ENCODE data around the gene TBC1D8.
A peak's percentile ranks its signal among the peaks of the same experiment; 100 is the strongest.

The TBC1D8 gene

DNA sequence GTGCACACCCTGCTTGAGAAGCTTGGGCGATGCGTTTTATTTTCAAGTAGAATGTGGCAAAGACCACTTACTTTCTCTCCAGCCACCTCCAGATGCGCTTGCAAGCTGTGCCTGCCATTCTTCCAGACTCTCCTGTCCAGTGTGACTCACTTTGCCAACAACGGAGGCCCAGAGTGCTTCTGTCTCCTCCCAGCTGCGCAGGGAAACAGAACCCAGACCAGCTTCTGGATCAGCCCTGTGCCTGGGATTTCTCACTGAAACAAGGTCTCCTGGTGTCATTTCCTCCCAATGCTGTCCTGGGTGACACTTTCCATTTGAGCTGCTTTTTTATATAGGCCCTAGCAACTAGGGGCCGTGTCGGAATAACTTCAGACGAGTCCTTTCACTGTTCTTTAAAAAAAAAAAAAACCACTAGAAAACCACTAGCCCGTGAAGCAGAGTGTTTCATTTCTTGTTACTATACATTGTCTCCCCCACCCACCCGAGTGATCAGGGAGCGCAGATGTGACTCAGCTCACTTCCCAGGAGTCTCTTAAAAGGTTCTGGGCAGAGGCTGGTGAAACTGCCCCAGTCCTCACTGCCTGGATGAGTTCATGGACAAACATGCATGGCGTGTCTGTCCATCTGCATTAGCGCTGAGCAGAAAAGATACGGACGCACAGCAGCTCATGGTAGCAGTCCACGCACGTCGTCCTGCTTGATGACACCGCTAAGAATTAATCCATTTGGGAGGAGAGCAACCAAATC lies 174.4 kb downstream of the TBC1D8 start:
- TF ChIP-seq ZNF565 (CRISPR knock-in tag; conservative IDR thresholded peaks at IDR 0.05; ENCODE audit: low read depth) (no peak), BACH2 (CRISPR knock-in tag; IDR thresholded peaks at IDR 0.05; ENCODE audit: borderline replicate concordance) (no peak), ZNF70 (CRISPR knock-in tag; IDR thresholded peaks at IDR 0.05) (no peak), TCF4 (CRISPR knock-in tag; IDR thresholded peaks at IDR 0.05; ENCODE audit: borderline replicate concordance) (no peak), OSR1 (CRISPR knock-in tag; IDR thresholded peaks at IDR 0.05) (no peak), ZFP30 (CRISPR knock-in tag; IDR thresholded peaks at IDR 0.05) (no peak), PATZ1 (CRISPR knock-in tag; IDR thresholded peaks at IDR 0.05; ENCODE audit: borderline replicate concordance) (no peak), ARNTL (CRISPR knock-in tag; IDR thresholded peaks at IDR 0.05; ENCODE audit: borderline replicate concordance, low read depth) (no peak), ZNF8 (CRISPR knock-in tag; IDR thresholded peaks at IDR 0.05) (no peak), ZC3H10 (CRISPR knock-in tag; IDR thresholded peaks at IDR 0.05) (no peak), TOX (CRISPR knock-in tag; IDR thresholded peaks at IDR 0.05; ENCODE audit: borderline replicate concordance) (no peak), GLIS3 (CRISPR knock-in tag; IDR thresholded peaks at IDR 0.05) (no peak), PPARA (CRISPR knock-in tag; IDR thresholded peaks at IDR 0.05; ENCODE audit: borderline replicate concordance) (no peak), SNAI2 (CRISPR knock-in tag; IDR thresholded peaks at IDR 0.05) (no peak), RARB (CRISPR knock-in tag; IDR thresholded peaks at IDR 0.05) (no peak), CSDC2 (CRISPR knock-in tag; IDR thresholded peaks at IDR 0.05) (no peak), CREB5 (CRISPR knock-in tag; IDR thresholded peaks at IDR 0.05; ENCODE audit: low read depth) (no peak)
- TF ChIP-seq, protein P1, sequence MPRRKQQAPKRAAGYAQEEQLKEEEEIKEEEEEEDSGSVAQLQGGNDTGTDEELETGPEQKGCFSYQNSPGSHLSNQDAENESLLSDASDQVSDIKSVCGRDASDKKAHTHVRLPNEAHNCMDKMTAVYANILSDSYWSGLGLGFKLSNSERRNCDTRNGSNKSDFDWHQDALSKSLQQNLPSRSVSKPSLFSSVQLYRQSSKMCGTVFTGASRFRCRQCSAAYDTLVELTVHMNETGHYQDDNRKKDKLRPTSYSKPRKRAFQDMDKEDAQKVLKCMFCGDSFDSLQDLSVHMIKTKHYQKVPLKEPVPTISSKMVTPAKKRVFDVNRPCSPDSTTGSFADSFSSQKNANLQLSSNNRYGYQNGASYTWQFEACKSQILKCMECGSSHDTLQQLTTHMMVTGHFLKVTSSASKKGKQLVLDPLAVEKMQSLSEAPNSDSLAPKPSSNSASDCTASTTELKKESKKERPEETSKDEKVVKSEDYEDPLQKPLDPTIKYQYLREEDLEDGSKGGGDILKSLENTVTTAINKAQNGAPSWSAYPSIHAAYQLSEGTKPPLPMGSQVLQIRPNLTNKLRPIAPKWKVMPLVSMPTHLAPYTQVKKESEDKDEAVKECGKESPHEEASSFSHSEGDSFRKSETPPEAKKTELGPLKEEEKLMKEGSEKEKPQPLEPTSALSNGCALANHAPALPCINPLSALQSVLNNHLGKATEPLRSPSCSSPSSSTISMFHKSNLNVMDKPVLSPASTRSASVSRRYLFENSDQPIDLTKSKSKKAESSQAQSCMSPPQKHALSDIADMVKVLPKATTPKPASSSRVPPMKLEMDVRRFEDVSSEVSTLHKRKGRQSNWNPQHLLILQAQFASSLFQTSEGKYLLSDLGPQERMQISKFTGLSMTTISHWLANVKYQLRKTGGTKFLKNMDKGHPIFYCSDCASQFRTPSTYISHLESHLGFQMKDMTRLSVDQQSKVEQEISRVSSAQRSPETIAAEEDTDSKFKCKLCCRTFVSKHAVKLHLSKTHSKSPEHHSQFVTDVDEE (CRISPR knock-in tag; IDR thresholded peaks at IDR 0.05): no peak
- TF ChIP-seq, protein P2, sequence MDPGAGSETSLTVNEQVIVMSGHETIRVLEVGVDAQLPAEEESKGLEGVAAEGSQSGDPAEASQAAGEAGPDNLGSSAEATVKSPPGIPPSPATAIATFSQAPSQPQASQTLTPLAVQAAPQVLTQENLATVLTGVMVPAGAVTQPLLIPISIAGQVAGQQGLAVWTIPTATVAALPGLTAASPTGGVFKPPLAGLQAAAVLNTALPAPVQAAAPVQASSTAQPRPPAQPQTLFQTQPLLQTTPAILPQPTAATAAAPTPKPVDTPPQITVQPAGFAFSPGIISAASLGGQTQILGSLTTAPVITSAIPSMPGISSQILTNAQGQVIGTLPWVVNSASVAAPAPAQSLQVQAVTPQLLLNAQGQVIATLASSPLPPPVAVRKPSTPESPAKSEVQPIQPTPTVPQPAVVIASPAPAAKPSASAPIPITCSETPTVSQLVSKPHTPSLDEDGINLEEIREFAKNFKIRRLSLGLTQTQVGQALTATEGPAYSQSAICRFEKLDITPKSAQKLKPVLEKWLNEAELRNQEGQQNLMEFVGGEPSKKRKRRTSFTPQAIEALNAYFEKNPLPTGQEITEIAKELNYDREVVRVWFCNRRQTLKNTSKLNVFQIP (CRISPR knock-in tag; IDR thresholded peaks at IDR 0.05; ENCODE audit: borderline replicate concordance, low read depth): no peak
- TF ChIP-seq, protein P3, sequence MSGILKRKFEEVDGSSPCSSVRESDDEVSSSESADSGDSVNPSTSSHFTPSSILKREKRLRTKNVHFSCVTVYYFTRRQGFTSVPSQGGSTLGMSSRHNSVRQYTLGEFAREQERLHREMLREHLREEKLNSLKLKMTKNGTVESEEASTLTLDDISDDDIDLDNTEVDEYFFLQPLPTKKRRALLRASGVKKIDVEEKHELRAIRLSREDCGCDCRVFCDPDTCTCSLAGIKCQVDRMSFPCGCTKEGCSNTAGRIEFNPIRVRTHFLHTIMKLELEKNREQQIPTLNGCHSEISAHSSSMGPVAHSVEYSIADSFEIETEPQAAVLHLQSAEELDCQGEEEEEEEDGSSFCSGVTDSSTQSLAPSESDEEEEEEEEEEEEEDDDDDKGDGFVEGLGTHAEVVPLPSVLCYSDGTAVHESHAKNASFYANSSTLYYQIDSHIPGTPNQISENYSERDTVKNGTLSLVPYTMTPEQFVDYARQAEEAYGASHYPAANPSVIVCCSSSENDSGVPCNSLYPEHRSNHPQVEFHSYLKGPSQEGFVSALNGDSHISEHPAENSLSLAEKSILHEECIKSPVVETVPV (CRISPR knock-in tag; IDR thresholded peaks at IDR 0.05): no peak
- ATAC-seq: peak; percentile 90

- no peak; the same call in 1 of the 3 replicates for ATAC-seq
- TF ChIP-seq, protein P2 (CRISPR knock-in tag; IDR thresholded peaks at IDR 0.05; ENCODE audit: borderline replicate concordance, low read depth): no peak
- no peak for TF ChIP-seq ISL1 (CRISPR knock-in tag; IDR thresholded peaks at IDR 0.05)
- no peak for TF ChIP-seq ZFP3 (CRISPR knock-in tag; IDR thresholded peaks at IDR 0.05)
- no peak for TF ChIP-seq OSR1 (CRISPR knock-in tag; IDR thresholded peaks at IDR 0.05)
- TF ChIP-seq, protein P1 (CRISPR knock-in tag; IDR thresholded peaks at IDR 0.05): no peak
- TF ChIP-seq GLIS3 (CRISPR knock-in tag; IDR thresholded peaks at IDR 0.05): no peak
- TF ChIP-seq ZC3H10 (CRISPR knock-in tag; IDR thresholded peaks at IDR 0.05): no peak
- TF ChIP-seq ZNF565 (CRISPR knock-in tag; conservative IDR thresholded peaks at IDR 0.05; ENCODE audit: low read depth): no peak
- TF ChIP-seq, protein P3 (CRISPR knock-in tag; IDR thresholded peaks at IDR 0.05): no peak
- no peak for TF ChIP-seq SNAI2 (CRISPR knock-in tag; IDR thresholded peaks at IDR 0.05)
- no peak for TF ChIP-seq ESRRG (CRISPR knock-in tag; IDR thresholded peaks at IDR 0.05)
- TF ChIP-seq PPARA (CRISPR knock-in tag; IDR thresholded peaks at IDR 0.05; ENCODE audit: borderline replicate concordance): no peak
- no peak for TF ChIP-seq BACH2 (CRISPR knock-in tag; IDR thresholded peaks at IDR 0.05; ENCODE audit: borderline replicate concordance)
- TF ChIP-seq TCF4 (CRISPR knock-in tag; IDR thresholded peaks at IDR 0.05; ENCODE audit: borderline replicate concordance): no peak
Observed at GRCh38 chr2:100976061-100976460, 175.1 kb downstream of the TBC1D8 start.

All from SK-N-SH treated with all-trans-retinoic acid at 6 μM for 48 hours (cell line).